Astrocyte (in vitro differentiated cells and primary cell): ENCODE data around the gene NLRX1. TPM values are rescaled to one million over a fixed set of nuclear protein-coding genes. Genes with fewer than 3 reads are reported as not detected.

Experiments
- DNase-seq: peaks from one replicate; pipeline ENCODE4 v3.0.0-alpha.2; 2010; ENCODE audit warnings: low read depth
- FAIRE-seq: peaks from 2 replicates; lab custom pipeline; 2011; peaks lifted over from hg19 to GRCh38; lab: Jason Lieb, UNC
- H2AFZ ChIP-seq: 2 replicates; pipeline ENCODE4 v1.6.0; 2012; ENCODE audit warnings: low read depth, low read length, inconsistent platforms
- H3K27ac ChIP-seq: 2 replicates; pipeline ENCODE4 v1.5.1; 2011; ENCODE audit warnings: low read depth, low read length, inconsistent platforms
- H3K27me3 ChIP-seq: 2 replicates; pipeline ENCODE4 v1.6.0; 2011; ENCODE audit warnings: low read length, inconsistent platforms; ENCODE audit not compliant: insufficient read depth
- H3K36me3 ChIP-seq: 2 replicates; pipeline ENCODE4 v1.5.1; 2011; ENCODE audit warnings: low read length, inconsistent platforms; ENCODE audit not compliant: insufficient read depth
- H3K4me1 ChIP-seq: 2 replicates; pipeline ENCODE4 v1.5.1; 2011; ENCODE audit warnings: low read length, inconsistent platforms; ENCODE audit not compliant: insufficient read depth
- H3K4me2 ChIP-seq: 2 replicates; pipeline ENCODE4 v1.6.0; 2012; ENCODE audit warnings: low read length, inconsistent platforms
- H3K4me3 ChIP-seq: 2 replicates; pipeline ENCODE4 v1.5.1; 2011; ENCODE audit warnings: low read depth, mild to moderate bottlenecking, low read length, inconsistent platforms; ENCODE audit not compliant: insufficient read depth
- H3K79me2 ChIP-seq: 2 replicates; pipeline ENCODE4 v1.6.0; 2012; ENCODE audit warnings: mild to moderate bottlenecking, low read length, inconsistent platforms; ENCODE audit not compliant: insufficient read depth
- H3K9ac ChIP-seq: 2 replicates; pipeline ENCODE4 v1.6.0; 2012; ENCODE audit warnings: mild to moderate bottlenecking, low read length, inconsistent platforms
- H3K9me3 ChIP-seq: 2 replicates; pipeline ENCODE4 v1.5.1; 2012; ENCODE audit warnings: low read depth, mild to moderate bottlenecking, low read length, inconsistent platforms; ENCODE audit not compliant: insufficient read depth
- H4K20me1 ChIP-seq: 2 replicates; pipeline ENCODE4 v1.6.0; 2012; ENCODE audit warnings: low read length, inconsistent platforms; ENCODE audit not compliant: insufficient read depth
- H3K27ac Mint-ChIP-seq: one replicate; pipeline ENCODE4 v1.8.0; 2021; ENCODE audit warnings: mild to moderate bottlenecking, mixed read lengths; ENCODE audit not compliant: unreplicated experiment
- H3K27me3 Mint-ChIP-seq: one replicate; pipeline ENCODE4 v1.8.0; 2021; ENCODE audit warnings: low read depth, mixed read lengths; ENCODE audit not compliant: unreplicated experiment
- H3K36me3 Mint-ChIP-seq: one replicate; pipeline ENCODE4 v1.8.0; 2021; ENCODE audit warnings: low read depth, mixed read lengths; ENCODE audit not compliant: unreplicated experiment
- H3K4me1 Mint-ChIP-seq: one replicate; pipeline ENCODE4 v1.8.0; 2021; ENCODE audit warnings: low read depth, mixed read lengths; ENCODE audit not compliant: unreplicated experiment
- H3K4me3 Mint-ChIP-seq: one replicate; pipeline ENCODE4 v1.8.0; 2021; ENCODE audit warnings: mild to moderate bottlenecking, moderate library complexity, mixed read lengths; ENCODE audit not compliant: unreplicated experiment
- H3K9me3 Mint-ChIP-seq: one replicate; pipeline ENCODE4 v1.8.0; 2021; ENCODE audit warnings: mild to moderate bottlenecking, mixed read lengths; ENCODE audit not compliant: unreplicated experiment
- CTCF ChIP-seq: IDR thresholded peaks from 2 replicates; pipeline ENCODE4 v1.5.1; 2011; ENCODE audit warnings: low read depth, mild to moderate bottlenecking, inconsistent platforms, low read length, moderate library complexity; ENCODE audit not compliant: insufficient read depth
- EZH2 ChIP-seq: IDR thresholded peaks from 2 replicates; pipeline ENCODE4 v1.6.1; 2012; ENCODE audit warnings: mild to moderate bottlenecking, low read length, inconsistent platforms; ENCODE audit not compliant: insufficient read depth
- total RNA-seq: library from RNA; stranded (reverse); gene quantifications from 2 replicates; pipeline ENCODE4 v1.2.1, GENCODE V29; 2021

NLRX1 gene
- total RNA-seq, 1 donor from 2014 or later = 6.3 TPM

DNA sequence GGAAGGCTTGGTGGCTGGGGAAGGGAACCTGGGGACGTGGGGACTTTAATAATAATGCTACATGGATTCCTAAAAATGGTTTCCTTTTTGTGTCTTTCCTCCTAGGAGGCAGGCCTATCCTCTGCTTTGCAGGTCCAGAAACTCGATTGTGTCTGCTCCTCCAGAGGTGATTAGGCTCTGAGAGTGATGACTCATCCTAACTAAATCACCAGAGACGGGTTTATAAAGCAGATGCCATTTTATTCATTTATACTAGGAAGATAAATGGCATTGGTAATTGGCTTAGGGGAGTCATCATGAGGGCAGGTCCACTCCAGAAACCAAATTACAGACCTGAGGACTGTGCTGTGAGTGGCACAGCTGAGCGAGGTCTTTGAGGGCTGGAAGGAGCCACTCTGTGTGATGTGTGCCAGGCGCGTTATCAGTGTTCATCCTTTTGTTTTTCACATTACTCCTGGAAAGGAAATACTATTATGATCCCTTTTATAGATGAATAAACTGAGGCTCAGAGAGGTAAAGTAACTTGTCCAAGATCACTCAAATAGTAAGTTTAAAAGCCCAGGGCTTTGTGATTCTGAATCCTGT lies 7.1 kb downstream of the NLRX1 start:
- Mint-ChIP-seq H3K27ac (peak overlapping the region; percentile 62), H3K36me3 (peaks cover 6% of the 10 kb centered on the region)

GRCh38 chr11:119178166-119178680 lies 9.7 kb downstream of the NLRX1 start:
- DNase-seq (no peak), FAIRE-seq (no peak)
- H3K79me2 ChIP-seq = no peaks in the 10 kb centered on the region
- peaks cover 10% of the 10 kb centered on the region for H3K4me1 Mint-ChIP-seq
- no peaks in the 10 kb centered on the region for H3K36me3 ChIP-seq
- H3K4me2 ChIP-seq = no peak overlapping the region
- peaks cover 4% of the 10 kb centered on the region for H3K4me1 ChIP-seq
- peaks cover 2% of the 10 kb centered on the region for H3K9me3 Mint-ChIP-seq
- H3K36me3 Mint-ChIP-seq = peaks cover 9% of the 10 kb centered on the region
- no peak overlapping the region for H3K9ac ChIP-seq
- H3K27me3 Mint-ChIP-seq = no peaks in the 10 kb centered on the region
- H3K27me3 ChIP-seq = no peaks in the 10 kb centered on the region
- no peak overlapping the region for H3K4me3 ChIP-seq
- peak overlapping the region; percentile 50 for H3K27ac Mint-ChIP-seq
- H2AFZ ChIP-seq = peak overlapping the region; percentile 47
- H3K4me3 Mint-ChIP-seq = peak overlapping the region; percentile 50
- no peaks in the 10 kb centered on the region for H4K20me1 ChIP-seq
- H3K27ac ChIP-seq = no peak overlapping the region
- no peaks in the 10 kb centered on the region for H3K9me3 ChIP-seq
- TF ChIP-seq EZH2 = no peak
- TF ChIP-seq CTCF = no peak

More for the DNA sequence above, 7.1 kb downstream of the NLRX1 start:
- H3K36me3 ChIP-seq = no peaks in the 10 kb centered on the region
- no peak overlapping the region for H3K4me3 Mint-ChIP-seq
- no peak overlapping the region for H3K27ac ChIP-seq
- H3K4me1 ChIP-seq = peaks cover 4% of the 10 kb centered on the region
- H3K4me1 Mint-ChIP-seq = peaks cover 10% of the 10 kb centered on the region
- no peaks in the 10 kb centered on the region for H4K20me1 ChIP-seq
- no peaks in the 10 kb centered on the region for H3K27me3 Mint-ChIP-seq
- TF ChIP-seq CTCF = no peak
- no peak for TF ChIP-seq EZH2
- no peaks in the 10 kb centered on the region for H3K27me3 ChIP-seq
- peaks cover 2% of the 10 kb centered on the region for H3K9me3 Mint-ChIP-seq
- H3K79me2 ChIP-seq = no peaks in the 10 kb centered on the region
- H3K4me2 ChIP-seq = peak overlapping the region; percentile 23
- DNase-seq (peak; percentile 37), FAIRE-seq (no peak)
- H3K9me3 ChIP-seq = no peaks in the 10 kb centered on the region
- no peak overlapping the region for H3K4me3 ChIP-seq
- H3K9ac ChIP-seq = no peak overlapping the region
- peak overlapping the region; percentile 44 for H2AFZ ChIP-seq

- Histone ChIP-seq H2AFZ (no peak overlapping the region), H3K36me3 (no peaks in the 10 kb centered on the region), H3K9ac (no peak overlapping the region), H3K9me3 (no peaks in the 10 kb centered on the region), H3K4me1 (peaks cover 4% of the 10 kb centered on the region), H3K27ac (no peak overlapping the region), H3K4me3 (no peak overlapping the region), H3K4me2 (no peak overlapping the region), H3K27me3 (no peaks in the 10 kb centered on the region), H4K20me1 (no peaks in the 10 kb centered on the region), H3K79me2 (no peaks in the 10 kb centered on the region)
- DNase-seq (no peak), FAIRE-seq (no peak)
- Mint-ChIP-seq H3K36me3 (peaks cover 9% of the 10 kb centered on the region), H3K27me3 (no peaks in the 10 kb centered on the region), H3K27ac (peak overlapping the region; percentile 10), H3K9me3 (peaks cover 2% of the 10 kb centered on the region), H3K4me1 (peaks cover 10% of the 10 kb centered on the region), H3K4me3 (no peak overlapping the region)
- TF ChIP-seq EZH2 = no peak
- TF ChIP-seq CTCF = no peak
Measured at GRCh38 chr11:119179342-119179741, 10.8 kb downstream of the NLRX1 start.
